Psoas muscle (tissue), 8 donors: ENCODE data around the gene TC2N. TPM values are rescaled to one million over a fixed set of nuclear protein-coding genes. Genes with fewer than 3 reads are reported as not detected.

Experiments
- ATAC-seq, 4 donors: fragments of 200-7000 bp; cut with Tn5 transposase; one replicate each; pipeline ENCODE4 v1.9.1; 2020; ENCODE audit warnings: moderate library complexity in 3 of 4, mild to moderate bottlenecking in 2 of 4
- DNase-seq, 2 donors: peaks; one replicate each; pipeline ENCODE4 v3.0.0-alpha.2; 2020
- H3K27ac ChIP-seq: fragments of 200-600 bp; one replicate; pipeline ENCODE4 v1.8.0; 2022
- H3K27me3 ChIP-seq, 3 donors: fragments of 200-600 bp in 1 of 3; one replicate each; pipeline versions ENCODE4 v1.6.1 to v1.8.0; 2013 to 2022; ENCODE audit warnings: low read length in 2 of 3, mild to moderate bottlenecking in 2 of 3, moderate library complexity in 1 of 3; ENCODE audit not compliant: insufficient read depth in 3 of 3
- H3K36me3 ChIP-seq, 2 donors: fragments of 200-600 bp in 1 of 2; one replicate each; pipeline versions ENCODE4 v1.6.1 to v1.8.0; 2013 to 2022; ENCODE audit warnings: low read depth in 1 of 2, mild to moderate bottlenecking in 1 of 2, moderate library complexity in 1 of 2; ENCODE audit not compliant: insufficient read depth in 1 of 2
- H3K4me1 ChIP-seq: fragments of 200-600 bp; one replicate; pipeline ENCODE4 v1.8.0; 2022
- H3K4me3 ChIP-seq: fragments of 200-600 bp; one replicate; pipeline ENCODE4 v1.8.0; 2022; ENCODE audit warnings: mild to moderate bottlenecking
- H3K9me3 ChIP-seq: fragments of 200-600 bp; one replicate; pipeline ENCODE4 v1.8.0; 2022
- CTCF ChIP-seq: fragments of 200-600 bp; IDR thresholded peaks from one replicate; pipeline ENCODE4 v1.8.0; 2022; ENCODE audit warnings: antibody characterized with exemption
- WGBS, 3 donors: extraction: QIAGEN DNeasy Blood & Tissue Kit; methylation state at CpG; one replicate each; pipeline versions ENCODE4 v1.1.6 to v1.1.7; 2013; 5-methylcytosine and 5-hydroxymethylcytosine counted together
- intact Hi-C, 2 donors: fragments of 100-400 bp; cut with DNase I; formaldehyde crosslinking; loops; one replicate each; pipeline versions ENCODE4 v1.11.0 to v1.14.2; 2022
- long read RNA-seq, 2 donors: library from polyadenylated mRNA; unstranded; transcript quantifications; one replicate each; pipeline ENCODE4 v2.0.0, GENCODE V29; 2021
- polyA plus RNA-seq, 3 donors: library from polyadenylated mRNA; stranded (reverse); fragments of 200-250 nt; gene quantifications; one replicate each; pipeline ENCODE4 v1.2.3, GENCODE V29; 2013
- total RNA-seq, 4 donors: library from RNA; stranded (reverse); fragmentation: NEBNext Ultra II Directional in 2 of 4; extraction: Animal tissue kit (Norgen Biotek cat#: 25700) in 2 of 4; gene quantifications; one replicate each; pipeline versions ENCODE4 v1.2.1 to v1.2.4, GENCODE V29; 2021 to 2023
- donor health status: healthy with polysubstance abuse.
- donor health status: DM: no; HTN: no; CAD: no; lungs with moderate emphysema.
- donor health status: Bipolar disorder and iron deficiency.
- donor health status: healthy.
- donor health status: DM: yes; HTN: yes; CAD: no.
- donor health status: DM: no; HTN: no; CAD: no.
- donor health status: DM: no; HTN: no; CAD: no.
- donor health status: DM: yes; HTN: yes; CAD: no.

The TC2N gene
- 1 to 10 TPM; 1.5 to 4.3 (median 2.9) TPM for total RNA-seq
- polyA plus RNA-seq = 1 to 10 TPM; 1.2 to 2.3 (median 1.7) TPM
- long read RNA-seq, donor 1 = 0 reads
- long read RNA-seq, donor 2, full-length matches to known transcripts = 1 of 3 reads
- long read RNA-seq, donor 2, partial matches to known transcripts = 0 of 3 reads
- long read RNA-seq, donor 2, other reads (novel, unspliced or antisense) = 2 of 3 reads

GRCh38 chr14:91867316-91867988 lies at the start of gene TC2N:
Gene TC2N, minus strand, starts transcription at chr14:91867536. Its CDS starts 53,767 bp downstream, at chr14:91813769.
- H3K4me3 ChIP-seq = no peak within 1 kb of the TSS
- ATAC-seq = no peak

DNA sequence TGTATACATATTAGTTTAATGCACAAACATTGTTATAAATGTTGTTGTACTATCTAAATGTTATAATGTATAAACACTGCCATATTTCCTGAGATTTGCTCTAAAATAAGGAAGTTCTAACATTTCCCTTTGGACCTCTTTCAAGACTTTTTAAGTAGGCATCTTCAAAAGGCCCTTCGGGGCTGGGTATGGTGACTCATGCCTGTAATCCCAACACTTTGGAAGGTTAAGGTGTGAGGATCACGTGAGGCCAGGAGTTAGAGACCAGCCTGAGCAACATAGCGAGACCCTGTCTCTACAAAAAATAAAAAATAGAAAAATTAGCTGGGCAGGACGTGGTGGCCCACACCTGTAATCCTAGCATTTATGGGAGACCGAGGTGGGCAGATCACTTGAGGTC lies 44.7 kb upstream of the TC2N start:
- no peak overlapping the region for H3K4me3 ChIP-seq
- no peak overlapping the region for H3K27ac ChIP-seq
- 79 to 85% (median 79%) methylated on average over 5 of the region's 5 CpGs for WGBS, 3 donors
- no peaks in the 10 kb centered on the region for H3K4me1 ChIP-seq
- H3K27me3 ChIP-seq = peaks cover 0 to 2% (median 0%) of the 10 kb centered on the region in 3 donors
- DNase-seq (no peak), ATAC-seq (no peak)
- H3K36me3 ChIP-seq = no peaks in the 10 kb centered on the region
- no peak for TF ChIP-seq CTCF
- intact Hi-C loops = no loop called here
- H3K9me3 ChIP-seq = no peaks in the 10 kb centered on the region

More at GRCh38 chr14:91867316-91867988, at the start of gene TC2N:
- H3K27ac ChIP-seq = no peak within 1 kb of the TSS
- TF ChIP-seq CTCF = no peak
- 85 to 88% (median 88%) methylated on average over 10 of the region's 10 CpGs for WGBS, 3 donors
- no peaks in the 10 kb centered on the region for H3K27me3 ChIP-seq
- no peak for DNase-seq
- no peaks in the 10 kb centered on the region for H3K36me3 ChIP-seq
- no peaks in the 10 kb centered on the region for H3K9me3 ChIP-seq
- intact Hi-C loops = no loop called here
- H3K4me1 ChIP-seq = peaks cover 6% of the 10 kb centered on the region

GRCh38 chr14:91911474-91912032 lies 44.2 kb upstream of the TC2N start:
- Histone ChIP-seq H3K9me3 (no peaks in the 10 kb centered on the region), H3K4me1 (no peaks in the 10 kb centered on the region), H3K4me3 (no peak overlapping the region), H3K27me3 (peaks cover 0 to 2% (median 0%) of the 10 kb centered on the region in 3 donors), H3K27ac (no peak overlapping the region), H3K36me3 (no peaks in the 10 kb centered on the region)
- DNase-seq (no peak), ATAC-seq (peak in 2 of 4 donors; percentile 39 to 44)
- 34 to 48% (median 39%) methylated on average over 9 of the region's 9 CpGs for WGBS, 3 donors
- peak; percentile 14 for TF ChIP-seq CTCF
- intact Hi-C loops = no loop called here

- H3K27me3 ChIP-seq = peaks cover 0 to 2% (median 0%) of the 10 kb centered on the region in 3 donors
- ATAC-seq = no peak
- WGBS, 3 donors = 92 to 96% (median 92%) methylated on average over 9 of the region's 9 CpGs
- H3K4me1 ChIP-seq = no peaks in the 10 kb centered on the region
- no peaks in the 10 kb centered on the region for H3K9me3 ChIP-seq
- intact Hi-C loops = no loop called here
- no peak for DNase-seq
- H3K4me3 ChIP-seq = no peak overlapping the region
- TF ChIP-seq CTCF = no peak
- no peaks in the 10 kb centered on the region for H3K36me3 ChIP-seq
- H3K27ac ChIP-seq = no peak overlapping the region
Measured at GRCh38 chr14:91910196-91910595, 42.9 kb upstream of the TC2N start.
